GM21390 (cell line): ENCODE data around the gene RNF157.
"Not testable (repeated sequence)": the region's sequence is repeated elsewhere in the genome, so short reads cannot be mapped to it uniquely, and the experiment has no call there.

Source experiments
- ATAC-seq: cut with Tn5 transposase; IDR thresholded peaks from one replicate; pipeline ENCODE4 v1.9.1; 2021; ENCODE audit not compliant: unreplicated experiment

The RNF157 gene

DNA sequence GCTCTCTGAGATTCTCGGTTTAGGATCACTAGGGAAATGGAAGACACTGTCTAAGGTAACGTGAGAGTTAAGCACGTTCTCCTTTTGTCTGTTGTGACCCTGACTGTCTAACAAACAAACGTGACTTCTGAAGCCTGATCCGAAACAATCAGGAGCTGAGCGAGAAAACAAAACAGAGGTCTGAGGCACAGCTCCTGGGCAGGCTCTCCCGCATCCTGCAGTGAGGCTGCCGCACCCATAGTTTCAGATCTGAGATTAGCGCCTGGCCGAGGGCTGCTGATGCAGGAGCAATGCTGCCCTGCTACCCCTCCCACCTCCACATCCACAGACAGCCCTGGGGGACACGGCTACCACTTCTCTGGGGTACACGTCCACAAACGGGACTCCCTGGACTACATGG lies 46.7 kb downstream of the RNF157 start:
- no peak for ATAC-seq

DNA sequence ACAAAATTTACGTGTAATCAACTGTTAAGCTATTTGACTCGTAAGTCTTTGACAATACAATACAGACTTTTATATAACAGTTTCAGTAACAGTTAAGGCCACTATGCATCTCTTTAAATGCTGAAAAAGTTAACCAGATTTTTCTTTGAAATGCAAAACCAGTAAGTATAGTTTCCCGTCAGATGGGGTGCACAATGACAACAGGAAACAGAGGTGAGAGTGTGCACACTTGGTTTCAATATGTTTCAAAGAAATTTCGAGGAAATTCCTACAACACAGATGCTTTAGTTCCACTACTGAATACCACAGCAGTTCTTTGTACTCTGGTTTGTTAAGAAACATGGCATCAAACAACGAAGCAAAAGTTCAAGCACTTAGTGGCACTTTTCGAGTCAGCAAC lies 48.4 kb downstream of the RNF157 start:
- peak; percentile 64 for ATAC-seq

GRCh38 chr17:76189741-76190140 lies 50.6 kb downstream of the RNF157 start:
- no peak for ATAC-seq

DNA sequence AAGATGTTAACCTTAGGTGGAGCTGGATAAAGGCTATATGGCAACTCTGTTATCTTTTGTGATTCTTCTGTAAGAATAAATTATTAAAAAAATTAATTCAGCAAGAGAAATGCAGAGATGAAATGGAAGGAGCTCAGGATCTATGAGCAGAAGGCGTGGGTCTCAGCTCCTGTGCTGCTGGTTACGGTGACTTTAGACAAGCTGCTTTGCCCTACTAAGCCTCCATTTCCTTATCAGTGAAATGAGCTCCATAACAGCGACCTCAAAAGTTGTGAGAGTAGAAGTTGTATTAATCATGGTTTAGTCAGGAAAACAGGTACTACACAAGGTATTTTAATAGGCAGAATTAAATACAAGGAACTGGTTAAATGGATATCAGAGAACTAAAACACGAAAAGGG lies 51.0 kb downstream of the RNF157 start:
- no peak for ATAC-seq

GRCh38 chr17:76188213-76189016 lies 51.9 kb downstream of the RNF157 start:
- no peak for ATAC-seq

DNA sequence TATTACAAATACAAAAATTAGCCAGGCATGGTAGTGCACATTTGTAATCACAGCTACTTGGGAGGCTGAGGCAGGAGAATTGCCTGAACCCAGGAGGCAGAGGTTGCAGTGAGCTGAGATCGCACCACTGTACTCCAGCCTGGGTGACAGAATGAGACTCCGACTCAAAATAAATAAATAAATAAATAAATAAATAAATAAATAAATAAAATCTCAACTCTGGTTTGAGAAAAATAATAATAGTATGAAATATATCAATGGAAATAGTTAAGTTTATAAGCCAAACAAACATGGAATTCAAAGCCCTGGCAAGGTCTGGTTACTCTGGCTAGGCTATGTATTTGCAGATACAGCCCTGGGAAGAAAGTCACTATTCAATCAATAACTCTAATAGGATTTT lies 53.5 kb downstream of the RNF157 start:
- not testable (repeated sequence) for ATAC-seq

DNA sequence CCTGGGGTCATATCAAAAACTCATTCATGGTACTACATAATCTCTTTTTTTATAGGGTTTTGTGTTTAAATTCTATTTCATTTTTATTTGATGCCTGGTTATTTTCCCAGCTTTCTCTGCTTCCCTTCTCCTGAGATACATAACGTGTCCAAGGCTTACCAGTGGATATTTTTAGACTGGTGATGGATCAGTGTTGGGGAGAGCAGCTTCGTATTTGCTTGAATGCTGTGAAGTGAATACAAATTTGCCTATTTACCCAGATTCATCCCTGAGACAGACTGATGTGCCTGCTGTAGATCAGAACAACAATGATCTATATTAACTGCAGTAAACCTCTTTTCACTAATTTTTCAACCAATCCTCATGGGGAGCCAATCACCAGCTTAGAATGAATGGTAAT lies 56.0 kb downstream of the RNF157 start:
- no peak for ATAC-seq

DNA sequence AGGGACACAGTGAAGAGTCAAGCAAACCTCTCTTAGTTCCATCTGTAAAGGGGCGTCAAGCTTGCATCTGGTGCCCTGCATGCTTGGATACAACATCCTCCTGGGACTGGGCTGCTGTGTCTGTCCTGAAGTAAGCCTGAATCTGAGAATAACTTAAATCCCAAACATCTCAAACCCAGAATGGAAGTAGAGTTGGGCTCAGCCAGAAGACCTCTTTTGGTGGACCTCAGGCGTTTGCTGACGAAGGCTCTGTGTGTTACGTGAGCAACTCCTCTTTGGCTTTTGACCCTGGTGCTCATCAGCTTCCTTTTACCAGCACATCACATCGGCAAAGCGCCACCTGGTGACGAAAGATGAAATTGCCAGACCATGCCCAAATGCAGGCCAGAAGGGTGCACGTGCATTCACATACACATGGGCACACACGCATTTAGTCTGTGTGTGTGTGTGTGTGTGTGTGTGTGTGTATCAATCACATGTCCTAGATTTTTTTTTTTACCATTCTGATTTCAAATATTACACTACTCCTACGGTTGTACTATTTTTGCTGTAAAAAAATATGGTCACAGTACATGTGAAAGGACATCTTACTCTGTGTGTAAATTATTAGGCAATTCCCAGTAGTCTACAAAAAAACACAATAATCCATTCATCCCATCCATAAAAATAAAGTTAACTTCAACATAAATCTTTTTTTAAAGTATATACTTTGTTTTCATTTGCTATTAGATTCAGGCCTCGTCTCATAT lies 58.1 kb downstream of the RNF157 start:
- ATAC-seq = no peak

GRCh38 chr17:76179496-76180467 lies 60.5 kb downstream of the RNF157 start:
- ATAC-seq = no peak

DNA sequence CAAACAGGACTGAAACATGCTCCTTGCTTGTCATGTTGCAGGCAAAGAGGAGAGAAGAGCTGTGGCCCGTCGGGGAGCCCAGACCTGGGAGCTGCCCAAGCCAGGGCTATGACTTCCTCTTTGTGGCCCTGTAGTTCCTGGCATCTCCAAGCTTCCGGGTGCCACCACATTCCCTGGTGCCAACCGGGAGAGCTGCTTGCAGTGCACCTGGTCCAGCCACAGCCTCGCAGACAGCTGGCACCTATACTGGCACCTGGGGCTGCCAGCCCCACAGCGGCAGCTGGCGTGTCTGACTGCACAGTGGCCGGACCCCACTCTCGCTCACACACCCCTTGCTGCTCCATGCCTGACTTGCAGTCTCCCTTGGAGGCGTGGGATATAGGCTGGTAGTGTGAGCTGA lies 62.2 kb downstream of the RNF157 start:
- ATAC-seq = no peak

DNA sequence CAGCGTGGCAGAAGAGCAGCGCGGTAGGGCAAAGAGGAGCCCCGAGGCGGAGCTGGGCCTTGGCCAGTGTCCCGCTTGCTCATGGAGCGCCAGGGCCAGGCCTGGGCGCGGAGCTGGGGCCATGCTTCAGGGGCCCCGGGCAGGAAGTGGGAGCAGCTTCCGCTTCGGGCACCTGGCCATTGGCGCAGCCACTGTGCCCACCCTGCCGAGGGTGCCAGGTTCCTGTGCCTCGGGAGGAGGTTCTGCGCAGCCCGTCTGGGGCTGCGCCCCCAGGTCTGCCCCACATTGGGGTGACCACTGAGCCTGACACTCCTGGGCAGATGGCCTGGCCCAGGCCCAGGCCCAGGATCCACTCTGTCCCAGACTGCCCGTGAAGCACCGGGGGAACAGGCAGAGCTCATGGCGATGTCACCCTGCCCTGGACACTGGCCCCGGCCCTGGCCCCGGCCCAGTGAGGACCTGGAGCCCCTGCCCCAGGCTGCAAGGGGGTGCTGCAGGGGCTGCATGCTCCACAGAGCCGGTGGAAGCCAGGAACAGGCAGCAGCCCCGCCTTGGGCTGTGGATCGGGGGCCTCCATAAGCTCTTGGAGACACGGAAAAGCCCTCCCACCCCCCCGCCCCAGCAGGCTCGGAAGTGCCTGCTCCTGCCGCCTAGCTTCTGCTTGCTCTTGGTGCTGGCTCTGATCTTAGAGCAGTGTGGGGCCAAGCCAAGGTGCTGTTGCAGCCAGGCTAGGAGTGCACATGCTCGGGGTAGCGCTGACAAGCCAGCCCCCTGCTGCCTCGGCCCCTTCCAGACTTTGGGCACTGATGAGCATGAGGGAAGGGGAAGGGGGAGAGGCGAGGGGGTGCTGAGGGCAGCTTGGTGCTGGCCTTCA lies 63.4 kb downstream of the RNF157 start:
- no peak for ATAC-seq

GRCh38 chr17:76174037-76174436 lies 66.3 kb downstream of the RNF157 start:
- no peak for ATAC-seq

DNA sequence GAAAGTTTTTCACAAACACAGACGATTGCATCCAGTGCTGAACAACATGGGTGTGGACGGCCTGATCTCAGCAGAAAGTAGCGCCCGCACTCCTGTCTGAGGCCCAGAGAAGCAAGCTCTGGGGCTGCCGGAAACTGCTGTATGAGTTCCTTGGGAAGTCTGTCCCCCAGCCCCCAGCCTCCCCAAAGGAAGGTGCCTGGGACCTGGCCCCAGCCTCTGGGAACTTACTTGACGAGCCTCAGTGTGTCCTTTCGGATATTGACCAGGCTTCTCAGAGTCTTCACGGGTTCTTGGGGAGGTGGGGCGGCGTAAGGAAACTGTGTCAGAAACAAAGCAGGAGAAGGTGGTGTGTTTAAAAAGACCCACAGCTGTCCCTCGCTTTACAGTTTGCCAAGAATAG lies 66.8 kb downstream of the RNF157 start:
- no peak for ATAC-seq

- no peak for ATAC-seq
Measured at GRCh38 chr17:76171706-76172105, 68.6 kb downstream of the RNF157 start.

- ATAC-seq = no peak
Measured at GRCh38 chr17:76170114-76170513, 70.2 kb downstream of the RNF157 start.

DNA sequence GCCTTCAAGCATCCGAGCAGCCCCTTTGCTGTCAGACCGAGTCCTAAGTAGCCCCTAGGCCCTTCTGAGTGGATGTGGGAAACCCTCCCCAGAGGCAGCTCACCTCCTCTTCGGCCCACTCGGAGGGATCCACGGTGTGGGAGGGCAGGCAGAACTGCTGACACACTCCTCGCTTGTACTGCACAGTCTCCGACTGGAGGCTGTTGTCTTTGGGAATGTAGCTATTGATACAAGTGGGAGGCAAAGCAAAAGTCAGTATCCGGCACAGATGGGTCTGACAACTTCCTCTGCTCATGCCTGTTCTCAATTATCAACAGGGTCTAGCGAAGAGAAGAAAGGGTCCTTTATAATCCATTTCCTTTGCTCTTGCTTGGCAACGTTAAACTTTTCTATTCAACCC lies 73.4 kb downstream of the RNF157 start:
- ATAC-seq = no peak

DNA sequence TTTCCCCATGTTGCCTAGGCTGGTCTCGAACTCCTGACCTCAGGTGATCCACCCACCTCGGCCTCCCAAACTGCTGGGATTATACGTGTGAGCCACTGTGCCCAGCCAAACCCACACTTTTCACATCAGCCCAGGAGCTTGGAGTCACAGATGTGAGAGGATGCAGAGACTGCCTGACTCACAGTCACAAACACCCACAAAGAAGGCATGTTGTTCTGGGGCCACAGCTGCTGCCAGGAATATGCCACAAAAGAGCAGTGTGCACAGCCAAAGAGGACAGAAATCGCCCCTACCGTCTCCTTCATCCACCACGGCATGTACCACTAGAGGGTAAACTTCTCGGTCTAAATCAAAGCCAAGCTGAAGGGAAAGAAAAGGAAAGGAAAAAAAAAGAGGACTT lies 74.1 kb downstream of the RNF157 start:
- ATAC-seq = no peak

DNA sequence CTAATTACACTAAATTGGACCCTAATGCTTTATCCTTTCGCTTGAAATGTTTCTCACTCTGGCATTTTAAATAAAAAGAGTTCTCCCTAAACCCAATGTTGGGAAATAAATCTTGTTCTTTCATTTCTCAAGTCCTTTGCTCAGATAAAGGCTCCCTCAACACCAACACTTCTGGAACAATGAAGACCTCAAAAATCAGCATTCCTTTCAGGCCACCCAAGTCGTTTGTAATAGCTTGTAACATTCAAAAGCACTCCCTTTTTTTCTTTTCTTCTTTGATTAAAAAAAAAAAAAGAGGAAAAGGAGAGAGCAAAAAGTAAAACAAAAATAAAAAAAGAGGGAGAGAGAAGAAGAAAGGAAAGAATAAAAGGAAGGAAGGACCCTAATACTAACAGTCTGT lies 76.0 kb downstream of the RNF157 start:
- ATAC-seq = no peak

DNA sequence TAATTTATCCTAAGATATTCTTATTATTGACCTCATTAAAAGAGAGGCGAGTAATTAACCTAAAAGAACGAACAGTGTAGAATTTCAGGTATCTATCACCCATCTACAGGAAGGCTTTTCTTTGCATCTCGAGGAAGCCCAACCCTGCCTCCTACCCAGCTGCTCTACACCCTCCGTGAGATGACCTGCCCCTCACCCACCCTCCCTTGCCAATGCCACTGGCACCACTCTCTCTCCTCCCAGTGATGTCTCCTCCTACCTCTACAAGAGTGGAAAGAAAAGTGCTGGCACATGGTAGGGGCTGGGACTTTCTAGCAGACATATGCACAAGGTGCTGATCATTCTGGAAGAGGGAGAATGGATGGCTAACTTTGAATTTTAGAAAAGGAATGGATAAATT lies 76.4 kb downstream of the RNF157 start:
- ATAC-seq = no peak

DNA sequence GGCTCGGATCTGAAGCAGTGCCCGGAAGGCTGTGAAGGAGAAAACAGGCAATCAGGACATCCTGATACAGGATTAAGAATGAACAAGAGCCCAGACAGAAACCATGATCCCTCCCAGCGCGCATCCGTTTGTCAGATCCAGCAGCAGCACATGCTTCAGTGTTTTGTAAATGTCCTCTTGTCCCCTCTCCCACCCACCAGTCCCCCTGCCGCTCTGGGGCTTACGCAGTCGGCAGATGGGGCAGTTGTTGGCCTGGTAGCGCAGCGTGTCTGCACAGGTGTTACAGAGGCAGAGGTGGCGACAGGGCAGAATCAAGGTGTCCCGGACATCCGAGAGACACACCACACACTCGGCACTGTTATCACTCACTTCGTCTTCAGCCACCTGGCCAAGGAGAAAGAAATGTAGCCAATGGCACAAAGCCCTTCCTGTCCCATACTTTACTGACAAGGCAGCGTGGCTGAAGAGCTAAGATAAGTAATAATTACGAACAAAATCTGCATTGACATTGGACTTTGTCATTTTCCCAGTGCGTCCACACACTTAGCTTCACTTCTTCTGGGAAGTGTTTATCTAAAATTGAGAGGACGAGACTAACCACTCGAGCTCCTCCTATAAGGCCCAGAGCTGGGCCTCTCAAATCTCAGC lies 78.5 kb downstream of the RNF157 start:
- ATAC-seq = no peak
